ENCODE data around the gene TMEM272.

Gene TMEM272

GRCh38 chr13:51844862-51845573 lies at the start of gene TMEM272:
Gene TMEM272, minus strand, starts transcription at chr13:51845177. Its CDS starts 6,647 bp downstream, at chr13:51838530.
- peak in 45 of 56 donors; percentile 7 to 76 (median 34) for DNase-seq

GRCh38 chr13:51894239-51894638 lies 49.3 kb upstream of the TMEM272 start:
- no peak for DNase-seq

GRCh38 chr13:51892657-51893056 lies 47.7 kb upstream of the TMEM272 start:
- DNase-seq: no peak

- no peak for DNase-seq
These were observed 42.5 kb upstream of the TMEM272 start for GRCh38 chr13:51887468-51887867.

GRCh38 chr13:51885651-51886050 lies 40.7 kb upstream of the TMEM272 start:
- no peak for DNase-seq

- DNase-seq: no peak
These were observed 38.2 kb upstream of the TMEM272 start for GRCh38 chr13:51883226-51883600.

GRCh38 chr13:51882570-51883225 lies 37.7 kb upstream of the TMEM272 start:
- no peak for DNase-seq

- no peak for DNase-seq
These were observed 36.3 kb upstream of the TMEM272 start for GRCh38 chr13:51881296-51881695.

GRCh38 chr13:51879133-51879532 lies 34.2 kb upstream of the TMEM272 start:
- no peak for DNase-seq

GRCh38 chr13:51874651-51875050 lies 29.7 kb upstream of the TMEM272 start:
- DNase-seq: peak in 21 of 56 donors; percentile 5 to 63 (median 15)

- DNase-seq: no peak
These were observed 28.9 kb upstream of the TMEM272 start for GRCh38 chr13:51873837-51874236.

GRCh38 chr13:51873117-51873798 lies 28.3 kb upstream of the TMEM272 start:
- no peak for DNase-seq

GRCh38 chr13:51870616-51871015 lies 25.6 kb upstream of the TMEM272 start:
- no peak for DNase-seq

GRCh38 chr13:51869916-51870315 lies 24.9 kb upstream of the TMEM272 start:
- DNase-seq: no peak

GRCh38 chr13:51867062-51867461 lies 22.1 kb upstream of the TMEM272 start:
- no peak for DNase-seq

- DNase-seq: no peak
These were observed 20.9 kb upstream of the TMEM272 start for GRCh38 chr13:51865838-51866237.

GRCh38 chr13:51862957-51863356 lies 18.0 kb upstream of the TMEM272 start:
- no peak for DNase-seq

- no peak for DNase-seq
These were observed 16.8 kb upstream of the TMEM272 start, which contains the start of gene CCDC70 for GRCh38 chr13:51861723-51862300. Gene CCDC70, plus strand, starts transcription at chr13:51861969. Its CDS starts 3,443 bp downstream, at chr13:51865412.

- no peak for DNase-seq
These were observed 13.7 kb upstream of the TMEM272 start for GRCh38 chr13:51858433-51859247.

- no peak for DNase-seq
These were observed 12.0 kb upstream of the TMEM272 start for GRCh38 chr13:51856998-51857397.
